Left ventricle myocardium inferior (tissue), 1 donor: ENCODE results near the gene ACOX3. TPM values are rescaled to one million over a fixed set of nuclear protein-coding genes. Genes with fewer than 3 reads are reported as not detected.
A peak's percentile ranks its signal among the peaks of the same experiment; 100 is the strongest.

Source experiments
- DNase-seq: peaks from one replicate; pipeline ENCODE4 v3.0.0-alpha.2; 2020
- H3K27ac ChIP-seq: fragments of 200-600 bp; replicated peaks from 2 replicates; pipeline ENCODE4 v1.8.0; 2021
- H3K27me3 ChIP-seq: fragments of 200-600 bp; 2 replicates; pipeline ENCODE4 v1.8.0; 2021; ENCODE audit warnings: low read depth
- H3K36me3 ChIP-seq: fragments of 200-600 bp; 2 replicates; pipeline ENCODE4 v1.8.0; 2021
- H3K4me1 ChIP-seq: fragments of 200-600 bp; 2 replicates; pipeline ENCODE4 v1.8.0; 2021
- H3K4me3 ChIP-seq: fragments of 200-600 bp; 2 replicates; pipeline ENCODE4 v1.8.0; 2021; ENCODE audit warnings: mild to moderate bottlenecking, moderate library complexity
- H3K9me3 ChIP-seq: fragments of 200-600 bp; replicated peaks from 2 replicates; pipeline ENCODE4 v1.8.0; 2021
- CTCF ChIP-seq: fragments of 200-600 bp; IDR thresholded peaks from 2 replicates; pipeline ENCODE4 v1.8.0; 2021; ENCODE audit warnings: antibody characterized with exemption, mild to moderate bottlenecking, borderline replicate concordance
- intact Hi-C: fragments of 100-400 bp; cut with micrococcal nuclease; formaldehyde crosslinking; loops from one replicate; pipeline ENCODE4 v1.11.0; 2022
- total RNA-seq: library from RNA; stranded (reverse); fragmentation: NEBNext Ultra II Directional; extraction: Animal tissue kit (Norgen Biotek cat#: 25700); gene quantifications from one replicate; pipeline ENCODE4 v1.2.1, GENCODE V29; 2021
- donor health status: DM: no; HTN: yes; CAD: no; lungs with severe emphysema.

Gene ACOX3
- total RNA-seq, 1 donor from 2014 or later = 22.0 TPM

- peak; percentile 3 for DNase-seq
- intact Hi-C loops = no loop called here
- Histone ChIP-seq H3K4me3 (no peak overlapping the region), H3K27ac (no peak overlapping the region), H3K9me3 (peaks cover 2% of the 10 kb centered on the region), H3K4me1 (peaks cover 50% of the 10 kb centered on the region), H3K36me3 (peaks cover 11% of the 10 kb centered on the region), H3K27me3 (no peaks in the 10 kb centered on the region)
- TF ChIP-seq CTCF = no peak
These were observed 64.0 kb downstream of the ACOX3 start for GRCh38 chr4:8376361-8377102.

DNA sequence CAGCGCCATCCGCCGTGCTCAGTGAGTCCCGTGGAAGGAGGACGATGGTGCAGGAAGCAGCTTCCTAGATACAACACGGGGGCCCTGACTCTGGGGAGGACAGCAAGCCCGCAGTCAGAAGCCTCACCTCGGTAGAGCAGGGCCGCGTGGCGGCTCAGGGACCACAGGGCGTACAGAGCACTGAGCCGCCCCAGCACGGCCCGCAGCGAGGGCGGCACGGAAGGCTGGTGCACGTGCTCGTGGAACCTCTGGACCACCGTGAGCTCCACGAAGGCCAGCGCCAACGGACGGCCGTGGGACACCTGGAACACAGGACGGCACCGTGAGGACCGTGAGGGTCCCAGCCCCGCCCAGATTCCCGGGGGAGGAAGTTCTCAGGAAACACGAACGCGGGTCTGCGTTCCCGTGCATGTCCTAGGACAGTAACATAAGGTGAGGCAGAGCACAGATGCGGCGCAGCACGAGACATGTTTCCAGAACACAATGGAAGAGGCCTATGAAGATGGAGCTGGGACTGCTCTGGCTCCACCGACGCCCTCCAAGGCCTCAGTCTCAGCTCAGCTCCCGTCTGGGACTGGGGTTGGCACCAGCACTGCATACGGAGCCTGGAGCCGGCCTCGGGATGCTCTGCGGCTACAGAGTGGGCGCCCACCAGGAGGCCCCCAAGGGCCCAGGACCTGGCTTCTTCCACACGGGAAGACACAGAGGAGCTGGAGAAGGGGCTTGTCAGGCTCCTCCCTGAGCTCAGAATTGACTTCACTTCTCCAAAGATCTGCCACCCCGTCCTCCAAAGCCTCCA is 65.5 kb downstream of the ACOX3 start:
- Histone ChIP-seq H3K27ac (no peak overlapping the region), H3K36me3 (peaks cover 7% of the 10 kb centered on the region), H3K27me3 (no peaks in the 10 kb centered on the region), H3K4me1 (peaks cover 45% of the 10 kb centered on the region), H3K9me3 (peaks cover 7% of the 10 kb centered on the region), H3K4me3 (no peak overlapping the region)
- TF ChIP-seq CTCF = no peak
- DNase-seq = peak; percentile 12
- intact Hi-C loops = no loop called here

DNA sequence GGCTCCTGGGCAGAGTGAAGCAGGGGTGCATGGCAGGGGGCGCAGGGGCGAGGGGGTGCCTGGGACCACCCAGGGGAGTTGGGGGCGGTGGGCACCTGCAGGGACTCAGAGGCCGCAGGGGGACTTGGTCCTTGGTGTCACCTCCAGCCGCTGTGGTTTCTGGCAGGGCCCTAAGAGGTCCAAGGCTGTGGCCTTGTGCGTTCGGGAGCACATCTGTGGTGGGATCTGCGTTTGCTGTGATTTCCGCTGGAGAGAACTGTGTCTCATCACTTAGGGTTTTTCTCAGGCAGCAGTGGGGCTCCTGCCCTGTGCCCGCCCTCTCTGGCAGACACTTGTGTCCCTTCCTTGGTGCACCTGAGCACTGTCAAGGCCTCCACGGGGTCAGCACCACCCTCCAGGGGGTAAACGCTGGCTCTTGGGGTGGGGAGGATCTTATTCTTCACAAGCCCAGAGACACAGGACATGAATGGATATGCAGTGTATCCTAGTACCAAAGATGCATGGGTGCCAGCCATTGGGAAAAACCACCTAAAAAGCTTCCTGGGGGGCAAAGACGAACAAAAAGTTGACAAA is 66.5 kb downstream of the ACOX3 start:
- TF ChIP-seq CTCF = no peak
- no peak overlapping the region for H3K4me3 ChIP-seq
- peaks cover 38% of the 10 kb centered on the region for H3K4me1 ChIP-seq
- H3K9me3 ChIP-seq = peaks cover 7% of the 10 kb centered on the region
- H3K27ac ChIP-seq = no peak overlapping the region
- H3K36me3 ChIP-seq = peaks cover 7% of the 10 kb centered on the region
- intact Hi-C loops = no loop called here
- no peak for DNase-seq
- H3K27me3 ChIP-seq = no peaks in the 10 kb centered on the region

DNA sequence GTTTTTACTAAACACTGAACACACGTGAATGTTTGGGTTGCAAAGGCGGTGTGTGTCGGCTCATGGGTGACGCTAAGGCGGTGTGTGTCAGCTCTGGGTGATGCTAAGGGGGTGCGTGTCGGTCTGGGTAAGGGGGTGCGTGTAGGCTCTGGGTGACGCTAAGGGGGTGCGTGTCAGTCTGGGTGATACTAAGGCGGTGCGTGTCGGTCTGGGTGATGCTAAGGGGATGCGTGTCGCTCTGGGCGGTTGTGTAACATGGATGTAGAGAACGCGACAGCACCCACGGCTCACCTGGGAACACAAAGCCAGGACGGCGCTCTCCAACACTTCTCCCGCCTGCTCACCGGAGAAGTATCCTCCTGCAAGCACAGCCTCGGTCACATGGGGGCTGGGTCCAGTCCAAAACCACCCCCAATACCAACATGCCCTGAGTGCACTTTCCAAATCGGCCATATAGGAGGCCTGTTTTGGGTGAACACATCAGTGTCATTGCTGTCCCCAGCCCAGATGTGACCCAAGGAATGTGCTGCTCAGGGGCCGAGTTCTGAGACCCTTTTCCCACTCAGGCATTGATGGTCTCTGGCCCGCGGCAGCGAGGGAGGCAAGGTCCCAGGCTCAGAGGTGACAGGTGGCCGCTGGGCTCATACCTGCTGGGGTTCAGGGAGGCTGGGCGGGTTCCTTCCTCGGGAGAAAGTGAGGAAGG is 67.1 kb downstream of the ACOX3 start:
- peaks cover 7% of the 10 kb centered on the region for H3K36me3 ChIP-seq
- TF ChIP-seq CTCF = no peak
- peak overlapping the region; percentile 88 for H3K27ac ChIP-seq
- intact Hi-C loops = no loop called here
- H3K4me3 ChIP-seq = no peak overlapping the region
- no peak for DNase-seq
- H3K9me3 ChIP-seq = peaks cover 7% of the 10 kb centered on the region
- peaks cover 32% of the 10 kb centered on the region for H3K4me1 ChIP-seq
- no peaks in the 10 kb centered on the region for H3K27me3 ChIP-seq

DNA sequence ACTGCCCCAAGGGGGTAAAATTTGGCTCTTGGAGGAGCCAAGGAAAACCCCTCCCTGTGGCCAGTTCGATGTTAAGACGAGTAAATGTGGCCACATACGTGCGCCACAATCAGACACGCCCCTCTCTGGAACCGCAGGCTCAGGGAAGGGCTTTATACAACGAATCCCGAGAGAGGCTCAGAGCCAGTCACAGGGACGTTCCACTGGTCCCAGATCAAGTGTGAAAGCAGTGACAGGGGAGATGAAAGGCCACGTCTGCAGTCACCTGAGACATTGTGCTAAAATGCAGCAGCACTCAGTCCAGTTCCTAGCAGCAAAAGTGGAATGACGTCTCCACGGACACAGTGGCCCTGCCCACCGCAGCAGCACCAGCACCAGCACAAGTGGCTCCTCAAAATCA is 68.0 kb downstream of the ACOX3 start:
- Histone ChIP-seq H3K4me3 (no peak overlapping the region), H3K27ac (peak overlapping the region; percentile 88), H3K36me3 (peaks cover 5% of the 10 kb centered on the region), H3K4me1 (peaks cover 29% of the 10 kb centered on the region), H3K27me3 (no peaks in the 10 kb centered on the region), H3K9me3 (peaks cover 7% of the 10 kb centered on the region)
- peak; percentile 51 for DNase-seq
- TF ChIP-seq CTCF = no peak
- intact Hi-C loops = no loop called here
